Adipose tissue (tissue), 3 donors: Measurements from ENCODE around the gene ESPNL. TPM values are rescaled to one million over a fixed set of nuclear protein-coding genes. Genes with fewer than 3 reads are reported as not detected.

Experiments used
- H3K27ac ChIP-seq: one replicate; pipeline ENCODE4 v1.5.1; 2013; ENCODE audit warnings: low read depth, low read length
- WGBS, 3 donors: extraction: QIAGEN DNeasy Blood & Tissue Kit; methylation state at CpG; one replicate each; pipeline ENCODE4 v1.1.7; 2013; 5-methylcytosine and 5-hydroxymethylcytosine counted together
- polyA plus RNA-seq, 3 donors: library from polyadenylated mRNA; stranded (reverse); fragments of 200-250 nt; gene quantifications; one replicate each; pipeline ENCODE4 v1.2.3, GENCODE V29; 2013
- donor health status: healthy with polysubstance abuse.
- donor health status: Bipolar disorder and iron deficiency.
- donor health status: healthy.

ESPNL gene
- polyA plus RNA-seq, 3 donors = 0.04 to 0.67 (median 0.06) TPM

DNA sequence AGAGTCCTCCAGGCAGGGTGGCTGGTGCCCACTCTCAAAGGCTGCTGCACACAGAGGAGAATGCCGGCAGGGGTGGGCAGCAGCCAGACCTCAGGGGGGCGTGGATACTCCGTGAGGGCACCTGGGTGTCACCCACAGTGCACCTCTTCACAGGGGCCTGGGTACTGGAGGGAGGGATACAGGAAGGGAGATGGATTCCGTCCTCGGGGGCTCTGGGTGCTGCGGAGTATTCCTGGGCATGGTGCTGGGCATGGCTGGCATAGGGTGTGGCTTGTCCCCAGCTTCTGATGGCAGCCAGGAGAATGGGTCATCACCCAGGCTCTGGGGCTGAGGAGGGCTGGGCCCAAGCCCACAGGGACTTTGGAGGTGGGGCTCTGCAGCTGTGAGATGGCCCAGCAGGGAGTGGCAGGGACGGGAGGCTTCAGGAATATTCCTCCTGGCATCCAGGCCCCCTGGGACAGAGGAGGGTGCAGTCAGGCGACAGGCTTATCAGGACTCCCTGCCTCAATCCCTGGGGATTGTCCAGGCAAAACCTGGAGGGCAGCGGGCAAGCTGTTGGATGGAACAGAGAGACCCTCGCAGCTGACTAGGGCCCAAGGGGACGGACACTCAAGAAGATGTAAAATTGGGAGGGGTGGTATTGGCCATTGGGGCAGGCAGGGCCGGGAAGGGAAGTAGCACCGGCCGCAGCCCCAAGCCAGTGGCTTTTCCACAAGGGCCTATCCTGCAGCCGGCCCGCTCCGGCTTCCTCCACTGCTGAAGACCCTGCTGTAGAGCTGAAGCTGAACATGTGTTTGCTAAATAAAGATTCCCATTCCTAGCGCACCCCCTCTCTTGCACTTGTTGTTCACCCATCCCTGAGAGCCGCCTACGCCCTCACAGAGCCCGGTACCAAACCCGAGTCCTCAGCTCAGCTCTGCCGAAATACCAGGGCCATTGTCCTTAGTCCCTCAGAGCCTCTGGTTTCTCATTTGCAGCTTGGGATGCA, 32.6 kb downstream of the ESPNL start:
- WGBS, 3 donors = 90 to 97% (median 90%) methylated on average over 20 to 23 of the region's 23 CpGs
- no peak overlapping the region for H3K27ac ChIP-seq

GRCh38 chr2:238133499-238134392, 33.6 kb downstream of the ESPNL start:
- H3K27ac ChIP-seq = no peak overlapping the region
- WGBS, 3 donors = 64 to 83% (median 72%) methylated on average over 12 to 14 of the region's 14 CpGs

GRCh38 chr2:238134393-238134785, 34.2 kb downstream of the ESPNL start:
- 90 to 94% (median 92%) methylated on average over 11 of the region's 11 CpGs for WGBS, 3 donors
- H3K27ac ChIP-seq = no peak overlapping the region

DNA sequence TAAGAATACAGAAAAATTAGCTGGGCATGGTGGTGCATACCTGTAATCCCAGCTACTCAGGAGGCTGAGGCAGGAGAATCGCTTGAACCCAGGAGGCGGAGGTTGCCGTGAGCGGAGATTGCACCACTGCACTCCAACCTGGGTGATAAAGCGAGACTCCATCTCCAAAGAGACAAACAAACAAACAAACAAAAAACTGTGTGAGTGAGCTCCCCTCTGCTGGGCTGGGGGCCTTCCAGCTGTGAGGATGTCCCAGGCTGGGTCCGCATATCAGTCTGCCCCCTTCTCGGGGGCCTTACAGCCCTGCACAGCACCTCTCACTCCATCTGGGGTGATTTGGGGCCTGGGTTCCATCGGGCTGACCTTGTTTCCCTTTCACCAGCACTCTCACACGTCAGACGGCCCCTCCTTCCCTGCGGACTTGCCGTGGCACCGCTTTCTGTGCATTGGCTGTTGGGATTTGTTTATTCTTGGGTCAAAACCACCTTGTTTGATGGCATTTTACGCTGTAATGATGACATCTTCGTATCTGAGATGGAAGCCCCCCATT, 35.5 kb downstream of the ESPNL start:
- H3K27ac ChIP-seq = no peak overlapping the region
- WGBS, 3 donors = 83 to 89% (median 83%) methylated on average over 15 of the region's 15 CpGs

- no peak overlapping the region for H3K27ac ChIP-seq
- WGBS, 3 donors = 54 to 81% (median 60%) methylated on average over 14 of the region's 14 CpGs
Measured at GRCh38 chr2:238136820-238137537, 36.8 kb downstream of the ESPNL start.

GRCh38 chr2:238137885-238138284, 37.7 kb downstream of the ESPNL start:
- WGBS, 3 donors = 89 to 95% (median 92%) methylated on average over 13 of the region's 13 CpGs
- H3K27ac ChIP-seq = no peak overlapping the region

DNA sequence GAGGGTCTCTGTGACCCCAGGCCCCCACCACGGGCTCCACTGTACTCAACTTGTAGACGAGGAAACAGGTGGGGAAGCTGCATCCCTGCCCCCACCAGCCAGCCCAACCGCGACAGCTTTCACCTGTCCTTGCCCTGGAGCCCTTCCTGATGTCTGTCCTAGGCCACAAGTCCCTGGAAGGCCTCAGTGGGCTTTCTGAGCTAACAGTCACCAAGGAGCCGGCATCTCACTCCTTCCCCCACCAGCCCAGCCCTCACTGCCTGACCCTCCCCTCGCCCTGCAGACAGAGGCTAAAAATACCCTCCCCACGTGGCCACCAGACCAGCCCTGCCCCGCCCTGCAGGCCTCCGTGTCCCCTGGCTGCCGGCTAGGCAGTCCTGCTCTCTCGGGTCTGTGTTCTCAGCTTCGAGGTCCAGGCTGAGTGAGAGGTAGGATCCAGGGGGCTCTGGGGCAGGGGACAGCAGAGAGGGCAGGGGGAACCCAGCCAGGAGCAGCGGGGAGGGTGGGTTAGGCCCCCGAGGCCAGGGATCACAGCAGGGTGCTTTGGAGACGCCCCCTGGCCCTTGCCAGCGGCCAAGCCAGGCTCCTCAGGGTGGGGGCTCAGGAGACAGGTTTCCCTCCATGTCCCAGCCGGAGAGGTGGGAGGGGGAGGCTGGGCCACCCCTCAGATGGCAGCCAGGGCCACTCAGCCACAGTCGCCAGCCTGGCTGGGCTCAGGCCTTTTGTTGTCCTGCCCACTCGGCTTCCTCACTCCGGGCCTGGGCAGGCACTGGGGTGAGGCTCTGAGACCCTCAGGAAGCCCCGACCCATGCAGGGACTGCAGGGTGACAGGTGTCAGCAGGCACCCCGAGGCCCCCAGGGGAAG, 38.4 kb downstream of the ESPNL start, which contains the start of gene KLHL30:
Gene KLHL30, plus strand, starts transcription at position 338 of the 865 bp plus-strand sequence. CDS start 2,087 bp downstream, outside the sequence.
- H3K27ac ChIP-seq = no peak within 1 kb of the TSS
- WGBS, 3 donors = 64 to 84% (median 70%) methylated on average over 21 to 22 of the region's 22 CpGs

- WGBS, 3 donors = 52 to 61% (median 58%) methylated on average over 56 of the region's 56 CpGs
Measured at GRCh38 chr2:238139196-238140039, 39.3 kb downstream of the ESPNL start.

DNA sequence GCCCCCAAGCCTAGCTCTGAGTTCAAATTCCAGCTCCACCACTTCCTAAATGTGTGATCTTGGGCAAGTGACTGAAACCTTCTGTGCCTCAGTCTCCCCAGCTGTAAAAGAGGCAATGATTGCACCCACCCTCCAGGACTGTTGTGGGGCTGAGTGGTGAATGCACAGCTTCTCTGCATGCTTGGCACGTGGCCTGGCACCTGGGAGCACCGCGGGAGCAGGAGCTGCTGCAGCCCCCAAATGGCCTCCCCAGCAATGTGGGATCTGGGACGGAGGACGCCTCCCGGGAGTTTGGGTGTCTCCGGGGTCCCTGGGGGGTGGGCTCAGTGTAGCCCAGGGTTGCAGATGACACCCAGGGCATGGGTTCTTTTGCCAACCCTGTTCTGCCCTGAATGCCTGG, 39.9 kb downstream of the ESPNL start:
- H3K27ac ChIP-seq = no peak overlapping the region
- WGBS, 3 donors = 87 to 93% (median 88%) methylated on average over 7 of the region's 7 CpGs

More at GRCh38 chr2:238139196-238140039, 39.3 kb downstream of the ESPNL start:
- no peak overlapping the region for H3K27ac ChIP-seq

DNA sequence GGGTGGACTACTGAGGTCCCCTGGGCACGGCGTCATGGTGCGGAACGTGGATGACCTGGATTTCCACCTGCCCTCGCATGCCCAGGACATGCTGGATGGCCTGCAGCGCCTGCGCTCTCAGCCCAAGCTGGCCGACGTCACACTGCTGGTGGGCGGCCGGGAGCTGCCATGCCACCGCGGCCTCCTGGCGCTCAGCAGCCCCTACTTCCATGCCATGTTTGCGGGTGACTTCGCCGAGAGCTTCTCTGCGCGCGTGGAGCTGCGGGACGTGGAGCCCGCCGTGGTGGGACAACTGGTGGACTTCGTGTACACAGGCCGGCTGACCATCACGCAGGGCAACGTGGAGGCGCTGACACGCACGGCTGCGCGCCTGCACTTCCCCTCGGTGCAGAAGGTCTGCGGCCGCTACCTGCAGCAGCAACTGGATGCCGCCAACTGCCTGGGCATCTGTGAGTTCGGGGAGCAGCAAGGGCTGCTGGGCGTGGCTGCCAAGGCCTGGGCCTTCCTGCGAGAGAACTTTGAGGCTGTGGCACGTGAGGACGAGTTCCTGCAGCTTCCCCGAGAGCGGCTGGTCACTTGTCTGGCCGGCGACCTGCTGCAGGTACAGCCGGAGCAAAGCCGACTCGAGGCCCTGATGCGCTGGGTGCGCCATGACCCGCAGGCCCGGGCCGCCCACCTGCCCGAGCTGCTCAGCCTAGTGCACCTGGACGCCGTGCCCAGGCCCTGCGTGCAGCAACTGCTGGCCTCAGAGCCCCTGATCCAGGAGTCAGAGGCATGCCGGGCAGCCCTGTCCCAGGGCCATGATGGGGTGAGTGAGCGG, 40.8 kb downstream of the ESPNL start:
- 91 to 97% (median 95%) methylated on average over 59 to 60 of the region's 60 CpGs for WGBS, 3 donors
- H3K27ac ChIP-seq = no peak overlapping the region

- WGBS, 3 donors = 64 to 68% (median 65%) methylated on average over 10 of the region's 10 CpGs
- no peak overlapping the region for H3K27ac ChIP-seq
Measured at GRCh38 chr2:238141541-238142318, 41.6 kb downstream of the ESPNL start.

- WGBS, 3 donors = 85 to 88% (median 88%) methylated on average over 29 to 30 of the region's 30 CpGs
- no peak overlapping the region for H3K27ac ChIP-seq
Measured at GRCh38 chr2:238142382-238143205, 42.5 kb downstream of the ESPNL start.

- H3K27ac ChIP-seq = no peak overlapping the region
- WGBS, 3 donors = 59 to 79% (median 68%) methylated on average over 20 of the region's 20 CpGs
Measured at GRCh38 chr2:238143239-238143951, 43.3 kb downstream of the ESPNL start.
